ENCODE measurements around the gene AIG1.

AIG1 gene

DNA sequence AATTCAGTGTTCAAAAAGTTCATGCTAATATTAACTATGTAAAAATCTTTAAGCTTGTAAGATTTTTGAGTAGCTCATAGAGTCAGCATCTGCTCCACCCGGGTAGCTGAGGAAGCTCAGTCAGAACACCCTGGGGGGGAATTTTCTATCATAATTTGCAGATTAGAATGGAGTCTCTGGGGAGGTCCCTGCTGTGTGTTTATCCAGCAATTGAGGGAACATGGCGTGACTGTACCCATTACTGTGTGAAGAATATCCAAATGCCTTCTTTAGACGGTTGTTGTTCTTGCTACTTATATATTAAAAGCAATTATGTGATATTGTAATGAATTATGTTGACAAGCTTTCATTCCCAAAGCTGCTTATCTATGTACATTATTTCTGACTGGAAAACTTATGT is 64.8 kb downstream of the AIG1 start:
- H3K4me1 ChIP-seq (ENCODE audit: control insufficient read depth, insufficient read depth, low read length, unreplicated experiment): no peaks in the 10 kb centered on the region
- no peaks in the 10 kb centered on the region for H3K27me3 ChIP-seq (ENCODE audit: insufficient read depth, low read length)
- H2AFZ ChIP-seq (ENCODE audit: low read length, unreplicated experiment): no peak overlapping the region
- no peak overlapping the region for H3K27ac ChIP-seq (ENCODE audit: low read depth, low read length)
- no peak overlapping the region for H3K4me3 ChIP-seq (ENCODE audit: low read depth, low read length)
- no peaks in the 10 kb centered on the region for H3K36me3 ChIP-seq (ENCODE audit: insufficient read depth, low read length)
- no peaks in the 10 kb centered on the region for H3K79me2 ChIP-seq (ENCODE audit: control insufficient read depth, insufficient read depth, low read length, unreplicated experiment)

DNA sequence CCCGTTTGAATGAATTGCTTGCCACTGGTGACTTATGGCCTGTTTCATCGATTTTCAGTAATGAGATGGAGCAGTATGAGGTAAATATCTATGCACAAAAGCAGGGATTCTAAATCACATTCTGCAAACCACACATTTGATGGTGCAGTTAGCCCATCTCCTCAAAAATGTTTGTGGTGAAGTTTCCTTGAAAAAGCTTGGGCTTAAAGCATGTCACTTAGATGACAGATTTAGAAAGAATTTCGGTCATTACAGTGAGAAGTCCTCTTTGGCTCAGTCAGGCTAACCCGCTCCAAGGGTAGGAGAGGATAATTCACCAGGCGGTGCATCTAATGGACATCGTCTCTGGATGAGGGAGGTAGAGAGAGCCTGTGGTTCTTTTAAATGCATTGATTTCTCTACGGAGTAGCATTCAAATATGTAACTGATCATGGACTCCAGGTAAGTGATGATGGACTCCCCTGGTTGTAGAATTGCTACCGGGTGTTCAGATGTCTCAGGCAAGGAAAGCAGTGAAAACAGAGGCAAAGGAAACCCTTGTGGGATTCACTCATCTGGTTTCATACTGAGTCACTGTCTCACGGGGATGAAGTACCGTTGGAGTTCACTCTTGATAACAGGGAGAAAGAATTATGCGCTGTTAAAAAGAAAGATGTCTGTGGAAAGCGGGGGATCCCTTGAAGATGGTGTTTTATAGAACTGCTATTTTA is 65.3 kb downstream of the AIG1 start:
- Histone ChIP-seq H3K4me3 (ENCODE audit: low read depth, low read length) (no peak overlapping the region), H3K79me2 (ENCODE audit: control insufficient read depth, insufficient read depth, low read length, unreplicated experiment) (no peaks in the 10 kb centered on the region), H3K27ac (ENCODE audit: low read depth, low read length) (no peak overlapping the region), H3K4me1 (ENCODE audit: control insufficient read depth, insufficient read depth, low read length, unreplicated experiment) (no peaks in the 10 kb centered on the region), H3K27me3 (ENCODE audit: insufficient read depth, low read length) (no peaks in the 10 kb centered on the region), H3K36me3 (ENCODE audit: insufficient read depth, low read length) (peaks cover 4% of the 10 kb centered on the region; the same call in 1 of the 2 replicates), H2AFZ (ENCODE audit: low read length, unreplicated experiment) (no peak overlapping the region)

DNA sequence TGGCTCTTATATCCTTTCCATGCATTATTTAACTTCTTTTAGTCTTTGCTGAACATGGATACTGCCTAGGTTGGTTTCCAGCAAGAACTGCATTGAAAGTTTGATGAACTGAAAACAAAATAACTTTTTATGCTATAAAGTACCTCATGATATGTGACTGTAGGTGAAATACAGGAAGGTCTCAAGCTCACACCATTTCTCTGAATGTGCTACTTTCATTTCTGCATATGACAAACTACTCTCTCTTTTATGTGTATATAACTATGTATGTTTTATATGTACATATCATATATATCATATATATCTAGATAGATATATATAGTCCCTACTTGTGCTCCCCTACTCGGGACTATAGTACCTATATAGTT is 65.9 kb downstream of the AIG1 start:
- H3K27me3 ChIP-seq (ENCODE audit: insufficient read depth, low read length): no peaks in the 10 kb centered on the region

DNA sequence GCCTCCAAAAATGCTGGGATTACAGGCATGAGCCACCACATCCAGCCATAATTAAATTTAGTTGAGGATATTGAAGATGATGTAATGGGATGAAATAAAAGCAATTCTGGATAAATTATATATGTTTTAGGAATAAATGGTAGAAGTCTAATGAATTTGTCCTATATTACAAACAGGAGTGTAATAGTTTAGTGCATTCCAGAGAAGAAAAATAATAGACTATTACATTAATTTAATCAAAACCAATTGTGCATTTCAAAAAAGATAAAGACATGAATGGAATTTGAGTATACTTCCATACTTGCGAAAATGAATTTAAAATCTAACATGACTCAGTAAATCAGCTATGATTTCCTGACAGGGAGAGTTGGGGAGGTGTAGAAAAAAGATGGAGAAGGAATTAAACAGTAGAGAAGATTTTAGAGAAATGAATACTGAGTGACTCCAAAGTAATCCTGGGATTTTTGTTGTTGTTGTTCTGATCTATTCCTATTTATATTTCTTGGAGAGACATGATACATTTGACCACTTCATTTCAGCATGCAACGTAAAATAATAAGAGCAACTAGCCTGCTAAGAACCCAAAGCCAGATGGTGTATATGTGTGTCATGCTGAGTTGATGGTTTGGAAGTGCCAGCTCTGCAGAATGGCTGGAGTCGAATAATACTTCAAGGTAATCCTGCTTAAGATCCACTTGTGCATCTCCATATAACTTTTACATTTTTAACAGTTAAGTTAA is 67.4 kb downstream of the AIG1 start:
- no peaks in the 10 kb centered on the region for H3K79me2 ChIP-seq (ENCODE audit: control insufficient read depth, insufficient read depth, low read length, unreplicated experiment)
- H3K27ac ChIP-seq (ENCODE audit: low read depth, low read length): no peak overlapping the region
- no peaks in the 10 kb centered on the region for H3K27me3 ChIP-seq (ENCODE audit: insufficient read depth, low read length)
- no peak overlapping the region for H2AFZ ChIP-seq (ENCODE audit: low read length, unreplicated experiment)
- H3K4me3 ChIP-seq (ENCODE audit: low read depth, low read length): no peak overlapping the region
- H3K36me3 ChIP-seq (ENCODE audit: insufficient read depth, low read length): peaks cover 11% of the 10 kb centered on the region; the same call in 1 of the 2 replicates
- no peaks in the 10 kb centered on the region for H3K4me1 ChIP-seq (ENCODE audit: control insufficient read depth, insufficient read depth, low read length, unreplicated experiment)

More for the DNA sequence above, 65.9 kb downstream of the AIG1 start:
- no peak overlapping the region for H2AFZ ChIP-seq (ENCODE audit: low read length, unreplicated experiment)
- H3K79me2 ChIP-seq (ENCODE audit: control insufficient read depth, insufficient read depth, low read length, unreplicated experiment): no peaks in the 10 kb centered on the region
- no peaks in the 10 kb centered on the region for H3K4me1 ChIP-seq (ENCODE audit: control insufficient read depth, insufficient read depth, low read length, unreplicated experiment)
- H3K27ac ChIP-seq (ENCODE audit: low read depth, low read length): no peak overlapping the region
- no peak overlapping the region for H3K4me3 ChIP-seq (ENCODE audit: low read depth, low read length)
- peaks cover 10% of the 10 kb centered on the region; the same call in 1 of the 2 replicates for H3K36me3 ChIP-seq (ENCODE audit: insufficient read depth, low read length)

DNA sequence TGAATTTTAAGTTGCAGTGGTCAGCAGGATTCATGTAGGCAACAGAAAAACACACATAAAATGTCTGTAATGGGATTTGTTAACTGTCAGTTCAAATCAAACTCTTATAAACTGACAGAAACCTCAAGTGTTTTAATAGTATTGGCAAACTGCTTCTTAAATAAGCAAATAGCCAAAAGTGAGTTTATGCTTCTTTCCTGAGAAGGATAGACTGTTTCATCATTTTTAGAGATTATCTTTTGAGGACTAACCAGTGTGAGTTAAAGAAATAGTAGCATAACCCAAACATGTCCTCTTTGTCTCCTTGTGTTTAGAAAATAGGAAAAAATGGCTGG is 68.0 kb downstream of the AIG1 start:
- Histone ChIP-seq H3K79me2 (ENCODE audit: control insufficient read depth, insufficient read depth, low read length, unreplicated experiment) (no peaks in the 10 kb centered on the region), H3K4me1 (ENCODE audit: control insufficient read depth, insufficient read depth, low read length, unreplicated experiment) (no peaks in the 10 kb centered on the region), H3K27ac (ENCODE audit: low read depth, low read length) (no peak overlapping the region), H3K27me3 (ENCODE audit: insufficient read depth, low read length) (no peaks in the 10 kb centered on the region), H3K4me3 (ENCODE audit: low read depth, low read length) (no peak overlapping the region), H2AFZ (ENCODE audit: low read length, unreplicated experiment) (no peak overlapping the region), H3K36me3 (ENCODE audit: insufficient read depth, low read length) (peaks cover 11% of the 10 kb centered on the region; the same call in 1 of the 2 replicates)

DNA sequence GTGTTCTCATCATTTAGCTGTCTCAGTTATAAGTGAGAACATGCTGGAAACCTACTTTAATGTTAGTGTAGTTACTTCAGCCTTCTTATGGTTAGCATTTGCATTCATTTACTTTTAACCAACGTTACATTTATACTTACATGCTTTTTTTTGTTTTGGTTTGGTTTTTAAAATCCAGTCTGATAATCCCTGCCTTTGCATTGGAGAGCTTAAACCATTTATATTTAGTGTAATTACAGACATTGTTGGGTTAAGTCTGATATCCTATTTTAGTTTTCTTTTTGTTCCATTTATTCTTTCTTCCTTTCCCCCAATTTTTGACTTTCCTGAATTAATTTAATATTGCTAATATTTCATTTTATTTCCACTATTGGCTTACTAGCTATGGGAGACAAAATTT is 70.2 kb downstream of the AIG1 start:
- Histone ChIP-seq H3K27me3 (ENCODE audit: insufficient read depth, low read length) (no peaks in the 10 kb centered on the region), H3K79me2 (ENCODE audit: control insufficient read depth, insufficient read depth, low read length, unreplicated experiment) (no peaks in the 10 kb centered on the region), H3K4me1 (ENCODE audit: control insufficient read depth, insufficient read depth, low read length, unreplicated experiment) (peaks cover 7% of the 10 kb centered on the region), H3K4me3 (ENCODE audit: low read depth, low read length) (no peak overlapping the region), H3K27ac (ENCODE audit: low read depth, low read length) (no peak overlapping the region), H2AFZ (ENCODE audit: low read length, unreplicated experiment) (no peak overlapping the region), H3K36me3 (ENCODE audit: insufficient read depth, low read length) (peaks cover 11% of the 10 kb centered on the region; the same call in 1 of the 2 replicates)

DNA sequence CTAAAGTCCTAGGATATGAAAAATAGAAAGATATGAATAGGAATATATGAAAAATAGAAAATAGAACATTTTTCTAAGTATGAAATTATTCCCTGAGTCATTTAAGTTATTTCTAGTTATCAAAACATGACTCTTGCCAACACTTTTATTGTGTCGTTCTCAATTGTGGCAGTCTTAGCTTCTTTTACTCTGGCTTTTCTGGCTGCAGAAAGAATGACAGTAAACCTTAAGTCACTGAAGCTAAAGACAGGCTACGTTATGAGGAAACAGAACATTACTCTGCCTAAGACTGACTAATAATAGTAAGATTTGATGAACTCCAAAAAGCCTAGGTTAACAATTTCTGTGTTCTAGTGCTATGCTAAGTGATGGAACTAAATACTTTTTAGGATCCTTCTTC is 74.6 kb downstream of the AIG1 start:
- Histone ChIP-seq H3K4me3 (ENCODE audit: low read depth, low read length) (no peak overlapping the region), H2AFZ (ENCODE audit: low read length, unreplicated experiment) (no peak overlapping the region), H3K4me1 (ENCODE audit: control insufficient read depth, insufficient read depth, low read length, unreplicated experiment) (peaks cover 11% of the 10 kb centered on the region), H3K36me3 (ENCODE audit: insufficient read depth, low read length) (peaks cover 18% of the 10 kb centered on the region), H3K79me2 (ENCODE audit: control insufficient read depth, insufficient read depth, low read length, unreplicated experiment) (no peaks in the 10 kb centered on the region), H3K27ac (ENCODE audit: low read depth, low read length) (no peak overlapping the region), H3K27me3 (ENCODE audit: insufficient read depth, low read length) (no peaks in the 10 kb centered on the region)

DNA sequence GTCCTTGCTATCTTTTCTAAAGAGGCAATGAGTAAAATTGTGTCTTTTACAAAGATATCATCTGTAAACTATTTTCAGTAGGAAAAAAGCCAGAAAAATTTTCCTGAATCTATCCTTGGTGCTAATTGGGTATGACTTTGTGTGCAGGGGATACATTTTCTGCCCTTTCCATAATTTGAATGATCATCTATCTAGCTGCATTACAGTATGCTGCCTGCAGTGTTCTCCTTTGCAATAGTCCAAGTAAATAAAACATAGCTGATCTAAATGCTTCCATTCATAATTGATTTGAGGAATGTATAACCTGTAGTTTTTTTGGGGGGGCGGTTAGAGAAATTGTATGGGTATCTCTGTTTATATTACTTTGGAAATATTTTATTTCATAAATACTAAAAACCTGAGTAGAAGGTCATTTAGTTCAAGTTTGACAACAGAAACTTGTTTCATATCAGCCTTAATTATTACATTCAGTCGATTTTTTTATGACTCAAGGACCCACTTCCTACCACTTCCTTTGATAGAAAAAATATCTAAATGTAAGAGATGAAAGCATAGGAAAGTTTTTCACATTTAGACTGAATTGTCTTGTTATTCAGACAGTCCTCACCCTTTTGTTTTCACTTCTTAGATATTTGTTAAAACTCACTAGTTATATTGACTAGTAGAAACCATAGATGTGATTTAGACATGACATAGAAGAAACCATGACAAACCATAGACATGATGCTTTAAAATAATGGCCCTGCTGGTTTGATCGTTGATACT is 75.3 kb downstream of the AIG1 start:
- H3K27ac ChIP-seq (ENCODE audit: low read depth, low read length): no peak overlapping the region
- H2AFZ ChIP-seq (ENCODE audit: low read length, unreplicated experiment): no peak overlapping the region
- H3K4me3 ChIP-seq (ENCODE audit: low read depth, low read length): no peak overlapping the region
- no peaks in the 10 kb centered on the region for H3K27me3 ChIP-seq (ENCODE audit: insufficient read depth, low read length)
- H3K79me2 ChIP-seq (ENCODE audit: control insufficient read depth, insufficient read depth, low read length, unreplicated experiment): no peaks in the 10 kb centered on the region
- peaks cover 14% of the 10 kb centered on the region for H3K4me1 ChIP-seq (ENCODE audit: control insufficient read depth, insufficient read depth, low read length, unreplicated experiment)
- peaks cover 14% of the 10 kb centered on the region for H3K36me3 ChIP-seq (ENCODE audit: insufficient read depth, low read length)

DNA sequence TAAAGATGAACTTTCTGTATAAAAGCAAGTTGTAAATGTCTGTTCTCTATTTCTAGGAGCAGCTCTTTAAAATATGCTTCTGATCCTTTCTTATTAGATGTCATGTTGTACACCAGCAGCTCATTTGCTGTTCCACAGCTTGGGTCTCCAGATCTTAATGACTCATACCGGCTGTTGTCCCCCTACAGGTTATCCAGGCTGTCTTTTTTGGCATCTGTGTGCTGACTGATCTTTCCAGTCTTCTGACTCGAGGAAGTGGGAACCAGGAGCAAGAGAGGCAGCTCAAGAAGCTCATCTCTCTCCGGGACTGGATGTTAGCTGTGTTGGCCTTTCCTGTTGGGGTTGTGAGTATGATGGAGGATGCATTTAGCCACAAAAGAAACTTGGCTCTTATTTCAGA is 76.0 kb downstream of the AIG1 start:
- Histone ChIP-seq H3K79me2 (ENCODE audit: control insufficient read depth, insufficient read depth, low read length, unreplicated experiment) (no peaks in the 10 kb centered on the region), H3K27ac (ENCODE audit: low read depth, low read length) (no peak overlapping the region), H3K27me3 (ENCODE audit: insufficient read depth, low read length) (no peaks in the 10 kb centered on the region), H3K4me1 (ENCODE audit: control insufficient read depth, insufficient read depth, low read length, unreplicated experiment) (peaks cover 20% of the 10 kb centered on the region), H3K36me3 (ENCODE audit: insufficient read depth, low read length) (peaks cover 8% of the 10 kb centered on the region; the same call in 1 of the 2 replicates), H3K4me3 (ENCODE audit: low read depth, low read length) (no peak overlapping the region), H2AFZ (ENCODE audit: low read length, unreplicated experiment) (no peak overlapping the region)

DNA sequence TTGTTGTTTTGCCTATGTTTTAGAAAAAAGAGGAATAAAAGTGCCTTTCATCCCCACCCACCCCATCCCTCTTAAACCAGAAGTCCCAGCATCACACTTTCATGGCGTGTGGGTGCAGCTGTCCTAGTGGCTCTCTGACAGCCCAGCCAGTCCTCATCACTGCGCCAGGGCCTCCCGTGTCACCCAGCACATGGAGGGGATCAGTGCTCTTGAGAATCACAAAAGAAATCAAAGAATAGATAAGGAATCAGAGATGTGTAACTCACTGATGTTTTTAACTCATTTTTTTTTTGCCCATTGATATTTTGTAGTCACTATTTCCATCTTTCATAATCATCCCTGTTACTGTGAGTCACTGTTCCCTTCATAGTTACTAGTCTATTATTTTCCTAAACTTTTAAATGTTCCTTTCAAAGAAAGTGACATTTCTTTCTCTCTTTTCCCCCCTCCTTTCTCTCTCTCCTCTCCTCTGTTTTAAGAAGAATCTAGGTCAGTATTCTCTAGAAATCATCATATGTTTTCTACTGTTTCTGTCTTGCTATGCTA is 78.6 kb downstream of the AIG1 start:
- peaks cover 8% of the 10 kb centered on the region; the same call in 1 of the 2 replicates for H3K36me3 ChIP-seq (ENCODE audit: insufficient read depth, low read length)
- no peak overlapping the region for H2AFZ ChIP-seq (ENCODE audit: low read length, unreplicated experiment)
- H3K4me3 ChIP-seq (ENCODE audit: low read depth, low read length): no peak overlapping the region
- no peaks in the 10 kb centered on the region for H3K27me3 ChIP-seq (ENCODE audit: insufficient read depth, low read length)
- H3K79me2 ChIP-seq (ENCODE audit: control insufficient read depth, insufficient read depth, low read length, unreplicated experiment): no peaks in the 10 kb centered on the region
- H3K27ac ChIP-seq (ENCODE audit: low read depth, low read length): peak overlapping the region; percentile 60
- H3K4me1 ChIP-seq (ENCODE audit: control insufficient read depth, insufficient read depth, low read length, unreplicated experiment): peaks cover 20% of the 10 kb centered on the region
